HPDE6-E6E7 (cell line): ENCODE results near the gene RNPEPL1.
A peak's percentile ranks its signal among the peaks of the same experiment; 100 is the strongest.

ENCODE experiments used
- DNase-seq: peaks from one replicate; pipeline ENCODE4 v3.0.0; 2011; ENCODE audit warnings: missing footprints; ENCODE audit errors: extremely low spot score

Gene RNPEPL1

DNA sequence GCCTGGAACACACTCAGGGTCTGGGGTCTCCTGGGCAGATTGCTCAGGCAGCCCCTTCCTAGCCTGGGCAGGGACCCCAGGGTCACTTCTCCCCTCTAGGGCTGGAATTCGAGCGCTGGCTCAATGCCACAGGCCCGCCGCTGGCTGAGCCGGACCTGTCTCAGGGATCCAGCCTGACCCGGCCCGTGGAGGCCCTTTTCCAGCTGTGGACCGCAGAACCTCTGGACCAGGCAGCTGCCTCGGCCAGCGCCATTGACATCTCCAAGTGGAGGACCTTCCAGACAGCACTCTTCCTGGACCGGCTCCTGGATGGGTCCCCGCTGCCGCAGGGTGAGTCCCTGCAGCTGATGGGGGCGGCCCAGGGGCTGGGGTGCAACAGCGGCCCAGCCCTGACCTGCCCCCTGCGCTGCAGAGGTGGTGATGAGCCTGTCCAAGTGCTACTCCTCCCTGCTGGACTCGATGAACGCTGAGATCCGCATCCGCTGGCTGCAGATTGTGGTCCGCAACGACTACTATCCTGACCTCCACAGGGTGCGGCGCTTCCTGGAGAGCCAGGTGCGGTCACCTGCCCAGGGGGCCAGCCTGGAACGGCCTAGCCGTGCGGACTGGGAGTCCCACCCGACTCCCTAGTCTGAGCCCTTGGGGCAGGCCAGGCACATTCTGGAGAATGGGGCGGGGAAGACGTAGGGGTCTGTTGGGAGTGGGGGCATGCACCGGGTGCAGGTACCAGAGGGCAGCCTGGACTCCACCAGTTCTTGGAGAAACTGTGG lies 8.3 kb downstream of the RNPEPL1 start:
- no peak for DNase-seq

DNA sequence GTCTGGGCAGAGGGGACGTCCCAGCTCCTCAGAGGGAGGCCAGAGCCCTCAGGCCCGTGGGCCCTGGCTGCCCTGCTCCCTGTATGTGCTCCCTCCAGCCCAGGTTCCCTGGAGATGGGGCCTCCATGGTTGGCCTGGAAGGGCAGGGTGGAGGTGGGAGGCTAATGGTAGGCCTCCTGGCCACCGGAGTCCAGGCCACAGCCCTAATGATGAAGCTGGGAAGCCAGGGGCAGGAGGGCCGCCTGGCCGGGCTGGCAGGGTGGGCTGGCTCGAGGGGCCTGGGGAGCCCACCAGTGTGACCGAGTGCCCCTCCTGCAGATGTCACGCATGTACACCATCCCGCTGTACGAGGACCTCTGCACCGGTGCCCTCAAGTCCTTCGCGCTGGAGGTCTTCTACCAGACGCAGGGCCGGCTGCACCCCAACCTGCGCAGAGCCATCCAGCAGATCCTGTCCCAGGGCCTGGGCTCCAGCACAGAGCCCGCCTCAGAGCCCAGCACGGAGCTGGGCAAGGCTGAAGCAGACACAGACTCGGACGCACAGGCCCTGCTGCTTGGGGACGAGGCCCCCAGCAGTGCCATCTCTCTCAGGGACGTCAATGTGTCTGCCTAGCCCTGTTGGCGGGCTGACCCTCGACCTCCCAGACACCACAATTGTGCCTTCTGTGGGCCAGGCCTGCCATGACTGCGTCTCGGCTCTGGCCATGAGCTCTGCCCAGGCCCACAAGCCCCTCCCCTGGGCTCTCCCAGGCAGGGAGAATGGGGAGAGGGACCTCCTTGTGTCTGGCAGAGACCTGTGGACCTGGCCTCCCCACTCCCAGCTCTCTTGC lies 9.2 kb downstream of the RNPEPL1 start:
- no peak for DNase-seq

DNA sequence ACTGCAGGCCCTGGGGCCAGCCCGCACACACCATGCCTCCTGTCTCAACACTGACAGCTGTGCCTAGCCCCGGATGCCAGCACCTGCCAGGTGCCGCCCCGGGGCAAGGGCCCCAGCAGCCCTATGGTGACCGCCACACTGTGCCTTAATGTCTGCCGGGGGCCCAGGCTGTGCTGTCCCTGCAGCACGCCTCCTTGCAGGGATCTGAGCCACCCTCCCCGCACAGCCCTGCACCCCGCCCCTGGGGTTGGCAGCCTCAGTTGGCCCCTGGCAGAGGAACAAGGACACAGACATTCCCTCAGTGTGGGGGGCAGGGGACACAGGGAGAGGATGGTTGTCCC lies 9.8 kb downstream of the RNPEPL1 start:
- no peak for DNase-seq

DNA sequence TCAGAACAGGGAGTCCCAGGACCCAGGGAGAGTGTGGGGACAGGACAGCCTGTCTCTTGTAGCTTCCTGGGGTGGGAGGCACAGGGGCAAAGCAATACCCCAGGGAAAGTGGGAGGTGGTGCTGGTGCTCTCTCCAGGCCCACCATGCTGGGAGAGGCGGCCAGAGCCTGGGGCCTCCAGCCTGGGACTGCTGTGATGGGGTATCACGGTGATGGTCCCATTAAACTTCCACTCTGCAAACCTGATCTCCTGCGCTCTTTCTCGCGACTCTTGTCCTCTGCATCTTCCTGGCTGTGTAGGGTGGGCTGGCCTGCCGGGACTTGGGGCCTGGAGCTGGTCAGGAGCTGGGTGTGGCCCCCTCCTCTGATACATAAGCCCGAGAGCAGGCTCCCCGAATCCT lies 10.2 kb downstream of the RNPEPL1 start:
- DNase-seq: no peak

DNA sequence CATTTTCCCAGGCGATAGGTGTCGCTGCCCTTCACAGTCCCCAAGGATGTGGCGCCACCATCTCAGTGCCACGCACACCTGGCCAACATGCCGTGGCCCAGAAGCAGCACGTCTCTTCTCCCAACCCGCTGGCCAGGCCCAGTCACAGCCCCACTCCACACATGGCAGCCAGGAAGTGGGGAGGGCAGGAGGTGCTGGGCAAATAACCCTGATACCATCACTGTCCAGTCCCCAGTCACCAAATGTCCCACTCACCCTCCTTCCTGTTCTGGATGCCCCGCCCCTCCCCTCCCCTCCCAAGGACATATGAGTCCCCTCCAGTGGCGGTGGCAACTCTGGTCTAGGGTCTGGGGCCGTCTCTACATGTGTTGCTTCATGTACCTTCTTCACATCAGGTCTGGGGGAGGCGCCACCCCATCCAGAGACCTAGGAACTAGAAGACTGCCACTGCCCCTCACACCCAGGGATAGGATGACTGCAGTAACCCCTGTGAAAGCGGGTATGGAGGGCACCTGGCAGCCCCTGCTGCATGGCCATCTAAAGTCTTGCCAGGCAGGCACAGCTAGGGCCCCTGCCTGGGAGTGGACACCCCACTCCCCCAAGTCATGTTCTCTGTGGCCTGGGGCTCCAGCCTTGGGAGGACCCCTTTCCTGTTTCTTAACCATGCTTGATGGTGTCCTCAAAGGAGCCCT lies 10.9 kb downstream of the RNPEPL1 start:
- DNase-seq: no peak

DNA sequence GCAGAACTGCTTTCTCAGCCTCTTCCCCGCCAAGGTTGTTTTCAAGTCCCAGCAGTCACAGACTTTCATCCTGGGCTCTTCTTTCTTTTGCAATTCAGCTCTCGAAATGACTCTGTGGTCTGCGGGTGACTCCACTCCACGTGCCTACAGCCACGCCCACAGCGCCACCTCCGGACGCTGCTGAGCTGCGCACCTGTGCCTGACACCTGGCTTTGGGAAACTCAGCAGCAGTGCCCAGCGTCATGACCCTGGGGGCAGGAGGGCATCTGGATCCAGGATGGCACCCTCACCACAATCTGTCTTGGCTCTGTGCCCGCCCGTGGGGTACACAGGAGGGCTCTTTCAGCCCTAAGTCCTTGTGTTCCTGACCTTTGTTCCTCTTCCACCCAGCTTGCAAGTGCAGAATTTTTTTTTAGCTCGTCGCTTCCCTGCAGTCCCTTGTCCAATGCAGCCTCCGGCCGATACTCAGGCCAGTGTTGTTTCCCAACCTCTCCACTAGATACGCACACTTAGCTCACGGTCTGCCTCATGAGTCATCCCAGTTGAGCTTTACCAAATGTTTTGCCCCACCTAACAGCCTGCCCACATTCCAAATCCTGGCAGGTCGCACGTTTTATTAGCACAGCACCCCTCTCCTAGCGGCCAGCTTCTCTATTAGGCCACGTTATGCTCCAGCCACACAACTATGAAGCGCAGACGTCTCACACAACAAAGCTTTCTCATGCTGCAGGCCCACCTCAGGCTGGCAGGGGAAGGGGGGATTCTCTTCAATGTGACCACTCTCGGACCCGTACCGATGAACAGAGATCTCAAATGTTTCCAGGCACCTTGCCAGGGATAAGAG lies 11.7 kb downstream of the RNPEPL1 start:
- peak; percentile 74 for DNase-seq

DNA sequence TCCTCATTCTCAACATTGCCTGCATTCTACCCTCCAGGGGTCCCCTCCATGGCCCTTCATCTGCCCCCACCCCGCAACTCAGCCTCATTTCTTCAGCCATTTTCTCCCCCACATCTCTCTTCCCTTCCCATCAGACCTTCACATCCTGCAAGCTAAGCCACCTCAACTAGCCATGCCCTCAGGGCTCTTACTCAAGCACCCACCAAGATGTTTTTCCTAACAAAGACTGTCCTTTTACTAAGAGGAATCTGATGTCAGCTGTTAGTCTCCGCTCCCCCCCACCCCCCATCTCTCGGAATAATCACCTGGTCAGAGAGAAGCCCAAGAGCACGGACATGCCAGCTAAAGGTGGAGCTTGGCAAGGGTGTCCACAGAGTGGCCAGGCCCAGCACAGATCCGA lies 13.5 kb downstream of the RNPEPL1 start:
- no peak for DNase-seq

DNA sequence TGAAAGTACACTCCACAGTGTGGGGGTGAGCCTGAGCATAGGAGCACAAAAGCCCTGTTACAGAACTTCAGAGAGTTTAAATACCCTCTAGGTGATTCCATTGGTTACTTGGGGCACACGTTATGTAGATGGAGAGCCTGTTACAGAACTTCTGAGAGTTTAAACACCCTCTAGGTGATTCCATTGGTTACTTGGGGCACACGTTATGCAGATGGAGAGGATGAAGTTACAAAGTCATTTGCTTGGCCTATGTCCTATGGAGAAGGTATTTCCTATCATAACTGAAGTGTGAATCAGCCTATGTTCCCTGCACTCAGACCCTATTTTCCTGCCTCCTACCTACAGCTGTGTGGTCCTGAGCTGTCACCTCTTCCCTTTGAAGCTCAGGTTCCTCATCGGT lies 14.5 kb downstream of the RNPEPL1 start:
- no peak for DNase-seq

DNA sequence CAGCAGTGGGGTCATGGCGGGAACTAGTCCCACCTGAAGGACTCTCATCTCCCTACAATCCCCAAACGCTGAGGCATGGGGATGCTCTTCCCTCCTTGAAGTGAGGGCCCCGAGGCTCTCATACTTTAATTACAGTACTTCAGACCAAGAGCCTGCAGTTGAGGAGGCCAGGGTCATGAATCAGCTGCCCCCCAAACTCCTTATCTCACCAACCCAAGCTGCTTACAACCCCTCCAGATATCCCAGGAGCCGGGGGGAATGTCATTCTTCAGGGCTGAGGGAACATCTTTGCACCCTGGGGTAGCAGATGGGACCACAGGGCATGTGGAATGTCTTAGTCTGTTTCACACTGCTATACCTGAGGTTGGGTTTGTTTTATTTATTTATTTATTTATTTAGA lies 15.5 kb downstream of the RNPEPL1 start:
- no peak for DNase-seq

DNA sequence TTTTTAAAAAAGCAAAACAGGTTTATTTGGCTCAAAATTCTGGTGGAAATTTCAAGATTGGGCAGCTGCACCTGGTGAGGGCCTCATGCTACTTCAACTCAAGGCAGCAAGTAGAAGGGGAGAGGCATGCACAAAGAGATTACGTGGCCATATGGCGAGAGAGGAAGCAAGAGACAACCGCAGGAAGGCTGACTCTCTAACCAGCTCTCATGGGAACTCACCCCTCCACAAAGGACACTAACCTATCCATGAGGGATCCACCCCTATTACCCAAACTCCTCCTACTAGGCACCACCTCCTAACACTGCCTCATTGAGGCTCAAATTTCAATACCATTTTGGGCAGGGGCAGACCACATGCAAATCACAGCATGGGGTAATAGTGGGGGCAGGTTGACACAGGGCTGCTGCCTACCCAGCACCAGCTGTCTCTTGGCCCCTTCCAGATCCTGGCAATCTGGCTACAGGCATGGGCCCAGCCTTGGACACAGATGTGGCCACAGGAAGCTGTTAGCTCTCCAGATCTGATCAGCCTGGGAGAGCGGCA lies 16.3 kb downstream of the RNPEPL1 start:
- DNase-seq: no peak

DNA sequence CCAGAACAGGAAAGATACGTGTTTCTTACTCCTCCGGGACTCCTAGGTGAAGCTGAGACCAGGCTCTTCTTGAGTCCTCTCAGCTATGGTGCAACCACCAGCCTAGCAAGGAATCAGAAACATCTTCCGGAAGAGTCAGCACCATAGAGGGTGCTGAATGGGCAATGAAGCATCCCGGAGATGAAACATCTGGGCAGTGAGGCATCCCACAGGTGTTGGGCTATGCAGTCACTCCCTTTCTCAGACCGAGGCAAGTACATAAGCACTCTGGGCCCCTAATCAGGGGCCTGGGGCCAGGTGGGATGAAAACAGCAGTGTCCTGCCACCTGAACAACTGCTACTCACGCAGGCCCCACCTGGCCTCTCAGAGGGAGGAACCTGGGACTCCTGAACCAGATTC lies 16.8 kb downstream of the RNPEPL1 start:
- no peak for DNase-seq

DNA sequence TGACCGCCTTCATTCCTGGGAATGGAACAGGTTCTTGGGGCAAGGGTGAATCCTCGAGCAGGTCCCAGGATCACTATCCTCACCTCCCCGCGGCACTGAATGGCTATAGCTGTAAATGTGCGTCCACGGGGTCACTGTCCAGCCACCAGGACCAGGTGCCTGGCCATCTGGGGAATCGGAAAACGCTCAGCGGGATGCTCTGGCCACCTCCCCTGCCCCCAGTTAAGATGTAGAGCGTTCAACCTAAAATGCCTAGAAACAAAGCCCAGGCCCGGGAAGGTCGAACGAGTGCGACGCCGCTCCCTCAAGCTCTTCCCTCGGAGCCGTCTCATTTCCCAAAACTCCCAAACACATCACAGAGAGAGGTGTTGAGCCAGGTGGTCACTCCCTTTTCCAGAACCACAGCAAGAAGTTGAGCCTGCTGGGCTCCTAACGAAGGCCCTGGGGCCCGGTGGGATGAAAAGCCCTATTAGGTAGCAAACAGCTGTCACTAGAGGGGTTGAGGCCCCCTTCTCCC lies 17.5 kb downstream of the RNPEPL1 start:
- no peak for DNase-seq

DNA sequence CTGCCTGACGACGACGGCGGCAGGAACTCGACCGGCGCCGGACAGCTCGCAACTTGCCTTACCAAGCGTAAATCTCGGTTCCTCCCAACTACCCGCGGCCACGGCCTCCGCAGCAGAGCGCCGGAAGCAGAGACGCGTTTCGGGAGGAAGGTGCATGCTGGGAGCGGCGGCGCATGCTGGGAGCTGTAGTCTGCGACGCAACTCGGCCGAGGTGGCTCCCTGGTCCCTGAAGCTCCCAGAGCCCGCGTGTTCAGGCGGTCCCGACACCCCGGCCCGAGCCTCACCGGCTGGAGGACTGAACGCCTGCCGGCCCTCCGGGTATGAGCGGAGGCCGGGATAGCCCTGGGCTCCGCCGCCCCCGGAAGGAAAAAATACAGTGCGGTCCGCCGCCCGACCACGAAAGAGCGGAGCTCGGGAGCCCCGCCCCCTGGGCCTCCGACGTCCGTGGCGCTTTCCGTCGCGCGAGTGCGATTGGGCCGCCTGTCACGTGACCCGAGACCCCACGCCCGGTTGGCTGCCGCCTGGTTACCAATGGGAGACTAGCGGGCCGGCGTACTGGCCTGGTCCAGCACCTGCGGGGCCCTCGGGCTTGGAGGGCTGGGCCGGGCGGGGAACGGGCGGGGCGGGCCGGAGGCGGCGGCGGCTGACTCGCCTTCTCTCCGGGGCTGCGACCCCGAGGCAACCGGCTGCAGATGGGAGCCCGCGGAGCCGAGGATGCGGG lies 18.1 kb downstream of the RNPEPL1 start, which contains the start of gene CAPN10:
TSS of gene CAPN10 (plus strand) at position 537 of the 721 bp plus-strand sequence. CDS start at position 715, 178 bp downstream.
- DNase-seq: peak; percentile 97

DNA sequence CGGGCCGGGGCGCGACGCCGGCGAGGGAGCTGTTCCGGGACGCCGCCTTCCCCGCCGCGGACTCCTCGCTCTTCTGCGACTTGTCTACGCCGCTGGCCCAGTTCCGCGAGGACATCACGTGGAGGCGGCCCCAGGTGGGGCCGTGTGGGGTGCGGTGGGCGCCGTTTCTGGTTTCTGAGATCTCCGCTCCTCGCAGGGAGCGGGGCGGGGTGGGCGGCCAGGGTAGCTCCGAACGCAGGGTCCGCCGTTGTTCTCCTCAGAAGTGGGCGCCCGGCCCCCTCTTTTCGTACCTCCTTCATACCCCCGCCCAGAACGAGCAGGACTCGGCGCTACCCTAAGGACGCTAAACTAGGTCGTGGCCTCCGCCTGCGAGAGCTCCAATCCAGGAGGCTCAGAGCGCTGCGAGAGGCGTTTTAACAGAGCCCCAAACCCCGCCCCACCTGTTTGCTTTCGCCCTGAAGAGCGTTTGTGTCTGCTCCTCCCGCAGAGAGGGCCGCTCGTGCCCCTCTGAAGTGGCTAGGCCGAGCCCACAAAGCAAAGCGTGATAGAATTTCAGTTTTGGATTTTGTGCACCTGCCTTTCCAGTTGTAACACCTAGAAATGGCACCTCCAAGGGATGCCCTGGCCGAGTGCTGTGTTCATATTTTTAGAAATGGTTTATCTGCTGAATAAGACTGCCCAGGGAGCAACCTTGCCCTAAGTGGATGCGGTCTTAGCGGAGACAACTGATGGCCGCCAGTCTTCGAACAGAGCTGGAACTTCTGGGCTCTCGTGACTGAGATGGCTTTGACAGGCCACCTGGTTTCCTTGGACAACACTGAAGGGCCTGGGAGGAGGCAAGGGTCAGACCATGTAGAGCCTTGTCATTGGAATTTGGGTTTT lies 18.9 kb downstream of the RNPEPL1 start:
- DNase-seq: no peak

DNA sequence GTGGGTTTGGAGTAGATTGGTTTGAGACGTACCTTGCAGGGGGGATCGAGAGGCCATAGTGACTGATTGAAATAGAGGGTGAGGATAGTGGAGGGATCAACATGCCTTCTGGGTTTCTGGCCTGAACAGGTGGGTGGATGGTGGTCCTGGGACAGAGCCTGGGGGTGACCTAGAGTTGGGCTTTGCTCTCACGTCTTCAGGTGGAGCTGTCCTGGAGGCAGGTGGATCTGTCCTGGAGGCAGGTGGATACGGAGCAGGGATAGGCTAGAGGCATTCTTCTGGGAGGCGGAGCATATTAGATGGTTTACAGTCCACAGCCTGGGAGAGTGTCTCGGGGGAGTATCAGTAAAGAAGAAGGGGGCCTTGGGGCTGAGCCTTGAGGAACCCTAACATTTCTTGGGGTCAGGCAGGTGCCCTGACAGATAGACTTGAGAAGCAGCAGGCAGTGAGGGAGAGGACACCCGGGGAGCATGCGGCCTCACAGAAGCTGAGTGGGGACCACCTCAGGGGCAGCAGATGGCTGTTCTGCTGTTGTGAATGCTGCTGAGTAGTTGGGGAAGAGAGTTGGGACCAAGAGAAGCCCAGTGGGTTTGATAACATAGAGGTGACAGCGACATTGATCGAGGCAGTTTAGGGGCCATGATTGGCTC lies 19.8 kb downstream of the RNPEPL1 start:
- DNase-seq: no peak

DNA sequence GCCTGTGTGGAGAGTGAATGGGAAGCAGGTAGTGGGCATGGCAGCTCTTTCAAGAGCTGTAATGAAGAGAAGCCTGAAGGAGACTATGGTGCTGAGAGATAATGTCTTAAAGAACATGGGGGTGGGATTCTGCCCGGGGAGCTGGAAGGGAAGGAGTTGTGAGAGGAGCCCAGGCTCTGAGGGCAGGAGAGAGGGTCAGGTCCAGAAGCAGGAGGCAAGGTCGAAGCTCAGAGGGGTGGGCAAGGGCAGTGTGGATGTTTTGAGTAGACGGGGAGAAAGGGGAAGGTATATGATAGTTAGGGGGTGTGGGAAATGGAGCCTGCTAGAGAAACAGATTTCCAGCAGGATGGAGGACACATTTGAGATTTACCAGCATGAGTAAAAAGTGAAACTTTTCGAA lies 20.4 kb downstream of the RNPEPL1 start:
- no peak for DNase-seq

DNA sequence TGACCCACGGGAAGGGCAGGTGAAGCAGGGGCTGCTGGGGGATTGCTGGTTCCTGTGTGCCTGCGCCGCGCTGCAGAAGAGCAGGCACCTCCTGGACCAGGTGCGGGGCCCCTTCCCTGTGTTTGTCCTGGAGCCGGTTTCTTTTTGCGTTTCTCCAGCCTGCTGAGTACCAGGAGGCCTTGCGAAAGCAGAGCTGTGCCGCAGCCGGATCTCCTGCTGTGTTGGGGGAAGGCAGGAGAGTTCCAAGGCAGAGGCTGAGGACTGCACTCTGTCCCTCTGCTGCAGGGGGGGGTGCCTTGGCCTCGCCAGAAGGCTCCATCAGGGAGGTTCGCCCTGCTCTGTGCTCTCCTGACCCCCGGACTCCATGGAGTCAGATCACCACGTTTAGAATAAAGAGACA lies 21.1 kb downstream of the RNPEPL1 start:
- DNase-seq: no peak

DNA sequence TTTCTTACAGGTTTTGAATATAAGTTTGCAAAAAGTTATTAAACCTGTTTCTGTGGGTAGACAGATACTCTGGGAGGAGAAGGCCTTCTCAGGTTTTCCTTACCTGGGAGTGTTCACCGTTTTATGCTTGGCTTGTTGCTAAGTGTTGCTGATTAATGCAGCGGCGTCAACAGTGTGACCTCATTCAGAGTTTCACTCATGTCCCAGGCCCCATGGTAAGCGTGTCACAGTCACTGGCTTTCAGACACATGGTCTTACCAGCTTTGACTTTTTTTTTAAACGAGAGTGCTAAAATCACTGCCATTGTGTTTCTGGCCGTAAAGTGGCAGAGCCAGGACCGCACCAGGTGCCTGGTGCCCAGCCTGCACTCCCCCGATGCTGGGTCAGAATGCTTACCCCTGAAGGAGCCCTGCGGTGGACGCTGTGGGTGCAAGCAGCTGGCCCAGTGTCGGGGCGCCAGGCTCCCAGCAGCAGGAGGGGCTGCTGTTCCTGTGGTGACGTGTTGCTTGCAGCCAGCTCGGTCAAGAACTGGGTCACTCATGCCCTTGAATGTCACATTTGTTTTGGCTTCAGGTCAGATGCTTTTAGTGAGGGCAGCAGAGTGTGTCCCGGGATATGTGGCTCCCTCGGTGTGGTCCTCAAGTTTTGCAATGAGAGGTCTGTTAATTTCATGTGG lies 21.7 kb downstream of the RNPEPL1 start:
- DNase-seq: no peak
